RWPE1 (cell line): Measurements from ENCODE around the gene DUSP14.

ENCODE experiments used
- CTCF ChIA-PET: fragments of 350-600 bp; sonication (Branson Sonifier 250); formaldehyde crosslinking; extraction: SDS; loops from one replicate; lab custom pipeline; 2021; lab: Yijun Ruan, JAX
- POLR2A ChIA-PET: fragments of 400-600 bp; formaldehyde crosslinking; extraction: SDS; loops from one replicate; lab custom pipeline; 2020; ENCODE audit warnings: antibody characterized with exemption; ENCODE audit not compliant: low non-redundant PET; lab: Yijun Ruan, JAX
- DNase-seq: peaks from one replicate; pipeline ENCODE4 v3.0.0; 2012; ENCODE audit warnings: low spot score
- H3K27ac ChIP-seq: fragments of 450-650 bp; 2 replicates; pipeline ENCODE4 v1.5.1; 2017
- CTCF ChIP-seq: fragments of 450-650 bp; conservative IDR thresholded peaks from 2 replicates; pipeline ENCODE4 v1.5.1; 2017; ENCODE audit warnings: low read depth, mild to moderate bottlenecking

Gene DUSP14

GRCh38 chr17:37470181-37470580 lies 19.5 kb upstream of the DUSP14 start:
- H3K27ac ChIP-seq = no peak overlapping the region
- CTCF ChIA-PET = no interaction called here
- POLR2A ChIA-PET = no interaction called here
- no peak for DNase-seq
- no peak for TF ChIP-seq CTCF

GRCh38 chr17:37475731-37476420 lies 13.8 kb upstream of the DUSP14 start:
- DNase-seq = no peak
- POLR2A ChIA-PET = interaction anchor here (1.0 kb wide), 2 partner anchors 14 to 69 kb away, joined by 3 to 4 read pairs; partner anchors contain the start of gene DUSP14
- CTCF ChIA-PET = no interaction called here
- H3K27ac ChIP-seq = peak overlapping the region; percentile 88
- no peak for TF ChIP-seq CTCF

- TF ChIP-seq CTCF = no peak
- peak; percentile 89 for DNase-seq
- peak overlapping the region; percentile 88 for H3K27ac ChIP-seq
- POLR2A ChIA-PET = interaction anchor here (0.5 to 1.0 kb wide), 2 partner anchors 69 to 72 kb away, joined by 3 to 4 read pairs; no protein-coding TSS in a partner anchor
- CTCF ChIA-PET = no interaction called here
These were observed 13.1 kb upstream of the DUSP14 start for GRCh38 chr17:37476431-37477120.

GRCh38 chr17:37478187-37478586 lies 11.5 kb upstream of the DUSP14 start:
- CTCF ChIA-PET = interaction anchor here (1.5 kb wide), 1 partner anchor 50 kb away, joined by 4 read pairs; no protein-coding TSS in a partner anchor
- POLR2A ChIA-PET = no interaction called here
- peak overlapping the region; percentile 88 for H3K27ac ChIP-seq
- DNase-seq = no peak
- TF ChIP-seq CTCF = no peak

GRCh38 chr17:37479025-37479424 lies 10.7 kb upstream of the DUSP14 start:
- TF ChIP-seq CTCF = no peak
- POLR2A ChIA-PET = no interaction called here
- H3K27ac ChIP-seq = no peak overlapping the region
- no peak for DNase-seq
- CTCF ChIA-PET = interaction anchor here (1.5 kb wide), 1 partner anchor 49 kb away, joined by 4 read pairs; no protein-coding TSS in a partner anchor

GRCh38 chr17:37480427-37480826 lies 9.3 kb upstream of the DUSP14 start:
- DNase-seq = no peak
- ChIA-PET POLR2A (no interaction called here), CTCF (interaction anchor here (0.7 kb wide), 2 partner anchors 9 to 153 kb away, joined by 3 to 4 read pairs; no protein-coding TSS in a partner anchor)
- TF ChIP-seq CTCF = no peak
- peak overlapping the region; percentile 69 for H3K27ac ChIP-seq
